Fibroblast of lung (primary cell): ENCODE data around the gene ANLN.

Experiments
- EZH2 ChIP-seq: IDR thresholded peaks from 2 replicates; pipeline ENCODE4 v1.5.1; 2012; ENCODE audit warnings: low read length, control low read depth, mild to moderate bottlenecking; ENCODE audit errors: missing control alignments
- TF ChIP-seq, protein P1 (sequence below), 2 donors: IDR thresholded peaks in 1 of 2; conservative IDR thresholded peaks in 1 of 2; 1 replicate in 1 of 2; 2 replicates in 1 of 2; pipeline ENCODE4 v1.5.1; 2011 to 2012; ENCODE audit warnings: low read length in 2 of 2, control low read depth in 1 of 2, inconsistent platforms in 1 of 2, low read depth in 1 of 2, mild to moderate bottlenecking in 1 of 2

DNA sequence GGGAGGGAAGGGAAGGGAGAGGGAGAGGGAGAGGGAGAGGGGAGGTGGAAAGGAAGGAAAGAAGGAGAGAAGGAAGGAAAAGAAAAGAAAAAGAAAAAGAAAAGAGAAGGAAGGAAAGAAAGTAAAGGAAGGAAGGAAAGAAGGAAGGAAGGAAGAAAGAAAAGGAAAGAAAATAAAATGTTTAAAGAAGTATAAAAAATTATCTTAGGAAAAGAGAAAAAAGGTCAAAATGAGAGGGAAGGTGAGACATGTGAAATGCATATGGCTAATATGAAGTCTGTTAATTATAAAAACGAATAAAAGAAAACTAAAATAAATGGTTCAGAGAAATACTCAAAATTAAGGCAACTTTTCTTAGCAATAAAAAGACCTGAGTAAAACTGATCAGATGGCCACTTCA is 46.1 kb upstream of the ANLN start:
- TF ChIP-seq, protein P1, sequence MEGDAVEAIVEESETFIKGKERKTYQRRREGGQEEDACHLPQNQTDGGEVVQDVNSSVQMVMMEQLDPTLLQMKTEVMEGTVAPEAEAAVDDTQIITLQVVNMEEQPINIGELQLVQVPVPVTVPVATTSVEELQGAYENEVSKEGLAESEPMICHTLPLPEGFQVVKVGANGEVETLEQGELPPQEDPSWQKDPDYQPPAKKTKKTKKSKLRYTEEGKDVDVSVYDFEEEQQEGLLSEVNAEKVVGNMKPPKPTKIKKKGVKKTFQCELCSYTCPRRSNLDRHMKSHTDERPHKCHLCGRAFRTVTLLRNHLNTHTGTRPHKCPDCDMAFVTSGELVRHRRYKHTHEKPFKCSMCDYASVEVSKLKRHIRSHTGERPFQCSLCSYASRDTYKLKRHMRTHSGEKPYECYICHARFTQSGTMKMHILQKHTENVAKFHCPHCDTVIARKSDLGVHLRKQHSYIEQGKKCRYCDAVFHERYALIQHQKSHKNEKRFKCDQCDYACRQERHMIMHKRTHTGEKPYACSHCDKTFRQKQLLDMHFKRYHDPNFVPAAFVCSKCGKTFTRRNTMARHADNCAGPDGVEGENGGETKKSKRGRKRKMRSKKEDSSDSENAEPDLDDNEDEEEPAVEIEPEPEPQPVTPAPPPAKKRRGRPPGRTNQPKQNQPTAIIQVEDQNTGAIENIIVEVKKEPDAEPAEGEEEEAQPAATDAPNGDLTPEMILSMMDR (conservative IDR thresholded peaks at IDR 0.05 in 1 of 2, IDR thresholded peaks at IDR 0.05 in 1 of 2; ENCODE audit: low read depth in 1 of 2, low read length in 2 of 2) = no peak
- no peak for TF ChIP-seq EZH2
